Measurements from ENCODE around the gene STYK1.

DNA sequence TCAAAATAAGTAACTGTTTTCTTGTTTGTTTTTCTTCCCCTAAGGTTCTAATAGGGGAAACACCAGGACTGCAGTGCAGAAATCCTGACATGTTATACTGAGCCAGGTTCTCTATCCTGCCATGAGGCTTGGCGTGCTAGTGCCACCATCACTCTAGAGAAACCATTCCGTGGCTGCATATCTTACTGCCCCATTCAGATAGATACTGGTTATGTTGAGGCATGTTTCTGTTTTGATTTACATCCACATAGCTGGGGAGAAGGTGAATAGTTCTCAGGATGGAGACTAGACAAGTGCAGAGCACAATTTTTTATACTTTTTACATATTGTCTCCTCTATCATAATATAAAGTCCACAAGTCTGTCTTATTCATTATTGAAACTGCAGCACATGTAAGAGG, 72.0 kb downstream of the STYK1 start:
- TF ChIP-seq SUZ12 (IDR thresholded peaks at IDR 0.05; ENCODE audit: extremely low read depth, insufficient read depth, insufficient read length) (no peak), YY1 (IDR thresholded peaks at IDR 0.05; ENCODE audit: insufficient read depth, insufficient read length) (no peak)

All from NT2/D1 (cell line).